IMR-90 (cell line): Measurements from ENCODE around the gene KRT78. TPM values are rescaled to one million over a fixed set of nuclear protein-coding genes. Genes with fewer than 3 reads are reported as not detected.

ENCODE experiments used
- ATAC-seq: fragments of 200-7000 bp; cut with Tn5 transposase; 2 replicates; pipeline ENCODE4 v1.9.1; 2020; ENCODE audit warnings: low read depth, mild to moderate bottlenecking, moderate library complexity
- BruUV-seq: library from RNA; stranded (reverse); fragments of 400-500 nt; replicated peaks from 2 replicates; lab custom pipeline; 2021; lab: Mats Ljungman, UMichigan
- CTCF ChIA-PET: fragments of 300-600 bp; formaldehyde crosslinking; extraction: SDS; loops from one replicate; lab custom pipeline; 2021; ENCODE audit warnings: antibody characterized with exemption; lab: Yijun Ruan, JAX
- POLR2A ChIA-PET: fragments of 300-600 bp; sonication (Branson Sonifier 250); formaldehyde crosslinking; loops from one replicate; lab custom pipeline; 2022; ENCODE audit warnings: antibody characterized with exemption; ENCODE audit not compliant: unreplicated experiment; lab: Charles Lee
- DNase-seq: peaks from one replicate; pipeline ENCODE4 v3.0.0; 2013
- H2AFZ ChIP-seq: replicated peaks from 2 replicates; pipeline ENCODE3; 2013; ENCODE audit warnings: low read length, mild to moderate bottlenecking; ENCODE audit not compliant: poor library complexity
- H2AK5ac ChIP-seq: 2 replicates; pipeline ENCODE4 v1.6.1; 2013; ENCODE audit warnings: low read depth, low read length, inconsistent platforms
- H2AK9ac ChIP-seq: replicated peaks from 2 replicates; pipeline ENCODE3; 2013; ENCODE audit warnings: mild to moderate bottlenecking, low read depth, low read length, moderate library complexity; ENCODE audit not compliant: poor library complexity
- H2BK120ac ChIP-seq: 2 replicates; pipeline ENCODE4 v1.6.1; 2013; ENCODE audit warnings: low read depth, low read length, inconsistent platforms
- H2BK15ac ChIP-seq: 3 replicates; pipeline ENCODE4 v1.6.1; 2013; ENCODE audit warnings: low read depth, low read length, inconsistent platforms
- H2BK20ac ChIP-seq: 2 replicates; pipeline ENCODE4 v1.6.1; 2013; ENCODE audit warnings: low read depth, mild to moderate bottlenecking, inconsistent platforms, low read length, moderate library complexity
- H2BK5ac ChIP-seq: 2 replicates; pipeline ENCODE4 v1.6.1; 2013; ENCODE audit warnings: mild to moderate bottlenecking, low read depth, low read length, inconsistent platforms; ENCODE audit not compliant: poor library complexity, severe bottlenecking
- H3K14ac ChIP-seq: replicated peaks from 2 replicates; pipeline ENCODE4 v1.6.1; 2013; ENCODE audit warnings: low read depth, low read length, inconsistent platforms
- H3K18ac ChIP-seq: 2 replicates; pipeline ENCODE4 v1.6.1; 2013; ENCODE audit warnings: low read depth, low read length, control low read depth
- H3K23ac ChIP-seq: 2 replicates; pipeline ENCODE4 v1.6.1; 2013; ENCODE audit warnings: low read depth, low read length, inconsistent platforms
- H3K27ac ChIP-seq: 2 replicates; pipeline ENCODE4 v1.5.1; 2013; ENCODE audit warnings: mild to moderate bottlenecking, control low read depth, low read length; ENCODE audit not compliant: insufficient read depth
- H3K27me3 ChIP-seq: 2 replicates; pipeline ENCODE4 v1.6.1; 2013; ENCODE audit warnings: low read length; ENCODE audit not compliant: control insufficient read depth, insufficient read depth
- H3K36me3 ChIP-seq: 2 replicates; pipeline ENCODE4 v1.6.1; 2013; ENCODE audit warnings: low read length, mixed read lengths; ENCODE audit not compliant: control insufficient read depth, insufficient read depth
- H3K4ac ChIP-seq: 2 replicates; pipeline ENCODE4 v1.6.1; 2013; ENCODE audit warnings: low read depth, low read length, inconsistent platforms
- H3K4me1 ChIP-seq: 2 replicates; pipeline ENCODE4 v1.6.1; 2013; ENCODE audit warnings: low read length, mixed read lengths; ENCODE audit not compliant: control insufficient read depth, insufficient read depth
- H3K4me2 ChIP-seq: 2 replicates; pipeline ENCODE4 v1.6.1; 2013; ENCODE audit warnings: low read depth, mild to moderate bottlenecking, control low read depth, low read length, moderate library complexity
- H3K4me3 ChIP-seq: 2 replicates; pipeline ENCODE4 v1.5.1; 2013; ENCODE audit warnings: low read depth, mild to moderate bottlenecking, control low read depth, low read length, moderate library complexity; ENCODE audit not compliant: insufficient read depth
- H3K56ac ChIP-seq: 2 replicates; pipeline ENCODE4 v1.6.1; 2013; ENCODE audit warnings: low read length, inconsistent platforms; ENCODE audit not compliant: insufficient read depth; ENCODE audit errors: extremely low read depth
- H3K79me1 ChIP-seq, 2 experiments: 2 replicates each; pipeline ENCODE4 v1.6.1; 2013; ENCODE audit warnings: low read length in 2 of 2, inconsistent platforms in 1 of 2, low read depth in 1 of 2
- H3K9ac ChIP-seq: 2 replicates; pipeline ENCODE4 v1.6.1; 2013; ENCODE audit warnings: low read depth, low read length, control low read depth
- H3K9me1 ChIP-seq: 2 replicates; pipeline ENCODE4 v1.6.1; 2013; ENCODE audit warnings: low read length, inconsistent platforms; ENCODE audit not compliant: insufficient read depth
- H3K9me3 ChIP-seq: 2 replicates; pipeline ENCODE4 v1.6.1; 2013; ENCODE audit warnings: low read length; ENCODE audit not compliant: control insufficient read depth, insufficient read depth
- H4K20me1 ChIP-seq: 2 replicates; pipeline ENCODE4 v1.6.1; 2013; ENCODE audit warnings: low read length, inconsistent platforms; ENCODE audit not compliant: insufficient read depth
- H4K5ac ChIP-seq: 2 replicates; pipeline ENCODE4 v1.6.1; 2013; ENCODE audit warnings: mild to moderate bottlenecking, low read depth, low read length, control low read depth
- H4K8ac ChIP-seq, 2 experiments: 2 replicates each; pipeline ENCODE4 v1.6.1; 2013; ENCODE audit warnings: low read depth in 2 of 2, low read length in 2 of 2, control low read depth in 1 of 2, inconsistent platforms in 1 of 2
- H4K91ac ChIP-seq: 2 replicates; pipeline ENCODE4 v1.6.1; 2013; ENCODE audit warnings: low read depth, low read length, inconsistent platforms; ENCODE audit not compliant: insufficient read depth
- BHLHE40 ChIP-seq: fragments of 150-350 bp; IDR thresholded peaks from 2 replicates; pipeline ENCODE4 v1.6.1; 2016; ENCODE audit warnings: mild to moderate bottlenecking, low read depth, low read length
- CEBPB ChIP-seq: IDR thresholded peaks from 2 replicates; pipeline ENCODE4 v1.6.1; 2012; ENCODE audit warnings: low read depth, low read length, improper control_type of control experiment
- CHD1 ChIP-seq: IDR thresholded peaks from 2 replicates; pipeline ENCODE4 v1.6.1; 2012; ENCODE audit warnings: low read depth, low read length, improper control_type of control experiment
- ELK1 ChIP-seq: fragments of 150-350 bp; IDR thresholded peaks from 2 replicates; pipeline ENCODE4 v1.6.1; 2016; ENCODE audit warnings: low read depth, mild to moderate bottlenecking, low read length, moderate library complexity, borderline replicate concordance
- FOS ChIP-seq: fragments of 150-350 bp; IDR thresholded peaks from 2 replicates; pipeline ENCODE4 v1.6.1; 2016; ENCODE audit warnings: low read depth, low read length
- MAFK ChIP-seq: IDR thresholded peaks from 2 replicates; pipeline ENCODE4 v1.6.1; 2012; ENCODE audit warnings: low read depth, low read length, improper control_type of control experiment
- MAZ ChIP-seq: IDR thresholded peaks from 2 replicates; pipeline ENCODE4 v1.6.1; 2012; ENCODE audit warnings: low read depth, mild to moderate bottlenecking, low read length, improper control_type of control experiment, moderate library complexity, borderline replicate concordance
- MXI1 ChIP-seq: IDR thresholded peaks from 2 replicates; pipeline ENCODE4 v1.6.1; 2012; ENCODE audit warnings: low read depth, mild to moderate bottlenecking, low read length, moderate library complexity, borderline replicate concordance
- NFE2L2 ChIP-seq: fragments of 150-350 bp; IDR thresholded peaks from 2 replicates; pipeline ENCODE4 v1.6.1; 2016; ENCODE audit warnings: low read depth, mild to moderate bottlenecking, low read length
- POLR2A ChIP-seq: IDR thresholded peaks from 2 replicates; pipeline ENCODE4 v1.6.1; 2012; ENCODE audit warnings: mild to moderate bottlenecking, low read depth, low read length
- RAD21 ChIP-seq: IDR thresholded peaks from 2 replicates; pipeline ENCODE4 v1.6.1; 2012; ENCODE audit warnings: low read length, improper control_type of control experiment
- RCOR1 ChIP-seq: IDR thresholded peaks from 2 replicates; pipeline ENCODE4 v1.6.1; 2012; ENCODE audit warnings: mild to moderate bottlenecking, low read length, improper control_type of control experiment; ENCODE audit not compliant: insufficient replicate concordance
- RFX5 ChIP-seq: IDR thresholded peaks from 2 replicates; pipeline ENCODE4 v1.8.0; 2012; ENCODE audit warnings: low read depth, mild to moderate bottlenecking, low read length, moderate library complexity
- SMC3 ChIP-seq: fragments of 150-350 bp; IDR thresholded peaks from 2 replicates; pipeline ENCODE4 v1.6.1; 2016; ENCODE audit warnings: low read depth, mild to moderate bottlenecking, antibody characterized with exemption, low read length, moderate library complexity
- WGBS, 2 experiments: methylation state at CpG; one replicate each; pipeline versions ENCODE4 v1.1.5 to v1.1.7; 2013; ENCODE audit warnings: missing lambda C conversion rate in 2 of 2; ENCODE audit not compliant: insufficient read length in 1 of 2; ENCODE audit errors: extremely low coverage in 2 of 2; 5-methylcytosine and 5-hydroxymethylcytosine counted together
- dilution Hi-C: fragments of 300-500 bp; cut with HindIII; formaldehyde crosslinking; loops from one replicate; pipeline ENCODE4 v1.14.3; 2018; ENCODE audit warnings: low sequenced_read_pairs; ENCODE audit not compliant: unreplicated experiment
- in situ Hi-C: fragments of 300-500 bp; cut with MboI; formaldehyde crosslinking; loops from 3 replicates; pipeline ENCODE4 v1.14.3; 2019; ENCODE audit warnings: low sequenced_read_pairs, inconsistent platforms, mixed read lengths
- intact Hi-C: fragments of 100-400 bp; cut with micrococcal nuclease; formaldehyde crosslinking; loops from 2 replicates; pipeline ENCODE4 v1.10.0; 2022
- polyA plus RNA-seq, 3 experiments: library from polyadenylated mRNA; depleted of rRNA; stranded (reverse); fragments of >200 nt; gene quantifications; 2 replicates each; pipeline ENCODE4 v1.2.3, GENCODE V29; 2012; ENCODE audit warnings: low replicate concordance in 1 of 3
- total RNA-seq: library from RNA; depleted of rRNA; stranded (reverse); fragments of >200 nt; gene quantifications from 2 replicates; pipeline ENCODE4 v1.2.3, GENCODE V29; 2012
- TF ChIP-seq, protein P1 (sequence below): fragments of 150-350 bp; IDR thresholded peaks from 2 replicates; pipeline ENCODE4 v1.6.1; 2017; ENCODE audit warnings: mild to moderate bottlenecking, antibody characterized with exemption, low read length, low read depth
- TF ChIP-seq, protein P2 (sequence below): conservative IDR thresholded peaks from 2 replicates; pipeline ENCODE4 v1.5.1; 2012; ENCODE audit warnings: mild to moderate bottlenecking, low read depth, low read length, improper control_type of control experiment

KRT78 gene
- total and polyA plus RNA-seq, 2 of the 4 experiments (the other 2 are of a cell fraction), result not detected

DNA sequence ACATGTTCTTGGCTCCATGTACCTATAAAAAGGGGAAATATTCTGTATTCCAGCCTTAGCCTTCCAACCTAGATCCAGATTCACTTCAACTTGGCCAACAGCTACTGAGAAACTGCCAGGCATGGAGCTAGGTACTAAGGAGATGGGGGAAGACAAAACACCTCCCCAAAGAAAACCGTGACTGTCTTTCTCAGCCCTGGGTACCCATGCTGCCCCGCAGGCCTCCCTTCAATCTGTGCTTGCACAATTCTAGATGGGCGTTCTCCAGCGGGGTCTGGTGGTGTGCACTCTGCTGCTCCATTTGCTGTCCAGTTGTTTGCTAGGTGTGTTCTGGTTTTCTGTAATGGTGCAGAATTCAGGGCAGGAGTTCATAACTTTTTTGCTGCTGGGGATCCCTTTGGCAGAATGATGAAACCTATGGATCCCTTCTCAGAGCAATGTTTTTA, 34.1 kb downstream of the KRT78 start:
- Histone ChIP-seq H3K4me2 (no peak overlapping the region), H4K5ac (no peak overlapping the region), H3K23ac (no peak overlapping the region), H4K91ac (no peak overlapping the region), H3K36me3 (no peaks in the 10 kb centered on the region), H2AK9ac (no peak overlapping the region), H3K79me1 (no peaks in the 10 kb centered on the region), H3K14ac (no peak overlapping the region), H3K4me3 (no peak overlapping the region), H3K27me3 (peaks cover 40% of the 10 kb centered on the region), H2BK120ac (peak overlapping the region; percentile 0; the same call in 1 of the 2 replicates), H2BK20ac (no peak overlapping the region; the same call in 1 of the 2 replicates), H3K9ac (no peak overlapping the region), H4K8ac (no peak overlapping the region), H4K20me1 (no peaks in the 10 kb centered on the region), H3K27ac (no peak overlapping the region), H3K4me1 (peaks cover 6% of the 10 kb centered on the region), H2AFZ (no peak overlapping the region), H2BK15ac (no peak overlapping the region), H3K56ac (no peak overlapping the region; the same call in 1 of the 2 replicates), H3K9me3 (no peaks in the 10 kb centered on the region), H3K9me1 (no peaks in the 10 kb centered on the region), H3K18ac (no peak overlapping the region), H2AK5ac (no peak overlapping the region), H3K4ac (no peak overlapping the region), H2BK5ac (no peak overlapping the region)
- intact Hi-C loops, result no loop called here
- TF ChIP-seq RFX5 (no peak), NFE2L2 (no peak), BHLHE40 (no peak), FOS (no peak), MXI1 (no peak), RAD21 (no peak), MAFK (no peak), ELK1 (no peak), CEBPB (no peak), CHD1 (no peak), SMC3 (no peak), RCOR1 (no peak), POLR2A (no peak), MAZ (no peak)
- TF ChIP-seq, protein P1, sequence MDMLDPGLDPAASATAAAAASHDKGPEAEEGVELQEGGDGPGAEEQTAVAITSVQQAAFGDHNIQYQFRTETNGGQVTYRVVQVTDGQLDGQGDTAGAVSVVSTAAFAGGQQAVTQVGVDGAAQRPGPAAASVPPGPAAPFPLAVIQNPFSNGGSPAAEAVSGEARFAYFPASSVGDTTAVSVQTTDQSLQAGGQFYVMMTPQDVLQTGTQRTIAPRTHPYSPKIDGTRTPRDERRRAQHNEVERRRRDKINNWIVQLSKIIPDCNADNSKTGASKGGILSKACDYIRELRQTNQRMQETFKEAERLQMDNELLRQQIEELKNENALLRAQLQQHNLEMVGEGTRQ, result no peak
- TF ChIP-seq, protein P2, sequence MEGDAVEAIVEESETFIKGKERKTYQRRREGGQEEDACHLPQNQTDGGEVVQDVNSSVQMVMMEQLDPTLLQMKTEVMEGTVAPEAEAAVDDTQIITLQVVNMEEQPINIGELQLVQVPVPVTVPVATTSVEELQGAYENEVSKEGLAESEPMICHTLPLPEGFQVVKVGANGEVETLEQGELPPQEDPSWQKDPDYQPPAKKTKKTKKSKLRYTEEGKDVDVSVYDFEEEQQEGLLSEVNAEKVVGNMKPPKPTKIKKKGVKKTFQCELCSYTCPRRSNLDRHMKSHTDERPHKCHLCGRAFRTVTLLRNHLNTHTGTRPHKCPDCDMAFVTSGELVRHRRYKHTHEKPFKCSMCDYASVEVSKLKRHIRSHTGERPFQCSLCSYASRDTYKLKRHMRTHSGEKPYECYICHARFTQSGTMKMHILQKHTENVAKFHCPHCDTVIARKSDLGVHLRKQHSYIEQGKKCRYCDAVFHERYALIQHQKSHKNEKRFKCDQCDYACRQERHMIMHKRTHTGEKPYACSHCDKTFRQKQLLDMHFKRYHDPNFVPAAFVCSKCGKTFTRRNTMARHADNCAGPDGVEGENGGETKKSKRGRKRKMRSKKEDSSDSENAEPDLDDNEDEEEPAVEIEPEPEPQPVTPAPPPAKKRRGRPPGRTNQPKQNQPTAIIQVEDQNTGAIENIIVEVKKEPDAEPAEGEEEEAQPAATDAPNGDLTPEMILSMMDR, result no peak
- ChIA-PET CTCF (no interaction called here), POLR2A (no interaction called here)
- in situ Hi-C loops, result no loop called here
- 83% methylated on average over 2 of the region's 4 CpGs; no CpG with 5 or more reads in 1 of the 2 experiments for WGBS, 2 experiments
- ATAC-seq (peak; percentile 21), DNase-seq (no peak)
- BruUV-seq, result no TSS peak
- dilution Hi-C loops, result no loop called here
